ENCODE data around the gene AFF2.

The AFF2 gene

GRCh38 chrX:148755111-148755510 is 254.7 kb downstream of the AFF2 start:
- no peak for DNase-seq (ENCODE audit: low read depth)

- no peak for DNase-seq (ENCODE audit: low read depth)
Observed at GRCh38 chrX:148763896-148764295, 263.5 kb downstream of the AFF2 start.

- DNase-seq (ENCODE audit: low read depth), result no peak
Observed at GRCh38 chrX:148768296-148768695, 267.9 kb downstream of the AFF2 start.

- no peak for DNase-seq (ENCODE audit: low read depth)
Observed at GRCh38 chrX:148771440-148771839, 271.0 kb downstream of the AFF2 start.

GRCh38 chrX:148774276-148774675 is 273.9 kb downstream of the AFF2 start:
- DNase-seq (ENCODE audit: low read depth), result no peak

GRCh38 chrX:148784137-148784536 is 283.7 kb downstream of the AFF2 start:
- no peak for DNase-seq (ENCODE audit: low read depth)

- no peak for DNase-seq (ENCODE audit: low read depth)
Observed at GRCh38 chrX:148784856-148785255, 284.4 kb downstream of the AFF2 start.

GRCh38 chrX:148785256-148785655 is 284.8 kb downstream of the AFF2 start:
- DNase-seq (ENCODE audit: low read depth), result no peak

GRCh38 chrX:148788449-148788848 is 288.0 kb downstream of the AFF2 start:
- no peak for DNase-seq (ENCODE audit: low read depth)

- no peak for DNase-seq (ENCODE audit: low read depth)
Observed at GRCh38 chrX:148794350-148794749, 293.9 kb downstream of the AFF2 start.

GRCh38 chrX:148804579-148805355 is 304.4 kb downstream of the AFF2 start:
- DNase-seq (ENCODE audit: low read depth), result no peak

GRCh38 chrX:148806145-148806870 is 305.9 kb downstream of the AFF2 start:
- DNase-seq (ENCODE audit: low read depth), result no peak

GRCh38 chrX:148808833-148809232 is 308.4 kb downstream of the AFF2 start:
- no peak for DNase-seq (ENCODE audit: low read depth)

- DNase-seq (ENCODE audit: low read depth), result no peak
Observed at GRCh38 chrX:148811236-148811635, 310.8 kb downstream of the AFF2 start.

GRCh38 chrX:148813422-148813821 is 313.0 kb downstream of the AFF2 start:
- no peak for DNase-seq (ENCODE audit: low read depth)

- DNase-seq (ENCODE audit: low read depth), result no peak
Observed at GRCh38 chrX:148813967-148814366, 313.6 kb downstream of the AFF2 start.

GRCh38 chrX:148815218-148815961 is 315.0 kb downstream of the AFF2 start:
- no peak for DNase-seq (ENCODE audit: low read depth)

GRCh38 chrX:148823986-148824385 is 323.6 kb downstream of the AFF2 start:
- no peak for DNase-seq (ENCODE audit: low read depth)

GRCh38 chrX:148825696-148826095 is 325.3 kb downstream of the AFF2 start:
- DNase-seq (ENCODE audit: low read depth), result no peak

GRCh38 chrX:148836741-148837140 is 336.3 kb downstream of the AFF2 start:
- DNase-seq (ENCODE audit: low read depth), result no peak

- DNase-seq (ENCODE audit: low read depth), result no peak
Observed at GRCh38 chrX:148850631-148851030, 350.2 kb downstream of the AFF2 start.

GRCh38 chrX:148854306-148854705 is 353.9 kb downstream of the AFF2 start:
- DNase-seq (ENCODE audit: low read depth), result no peak

- DNase-seq (ENCODE audit: low read depth), result no peak
Observed at GRCh38 chrX:148856505-148856904, 356.1 kb downstream of the AFF2 start.
